Common myeloid progenitor, CD34-positive (primary cell): ENCODE data around the gene NSDHL.
A peak's percentile ranks its signal among the peaks of the same experiment; 100 is the strongest.

Experiments
- CTCF ChIA-PET: fragments of 350-600 bp; sonication (Branson Sonifier 250); formaldehyde crosslinking; loops from one replicate; lab custom pipeline; 2021; ENCODE audit warnings: antibody characterized with exemption; lab: Charles Lee
- POLR2A ChIA-PET: fragments of 350-600 bp; sonication (Branson Sonifier 250); formaldehyde crosslinking; loops from one replicate; lab custom pipeline; 2021; ENCODE audit warnings: antibody characterized with exemption; lab: Charles Lee
- DNase-seq, 3 donors: peaks; one replicate each; pipeline versions ENCODE4 v3.0.0 to v3.0.0-alpha.2; 2013
- H3K27ac ChIP-seq, 2 experiments: 1 replicate in 1 of 2; 2 replicates in 1 of 2; pipeline ENCODE4 v1.7.0; 2013; ENCODE audit warnings: inconsistent platforms in 2 of 2, low read length in 2 of 2, mild to moderate bottlenecking in 2 of 2, low read depth in 1 of 2, moderate library complexity in 1 of 2; ENCODE audit not compliant: severe bottlenecking in 2 of 2, insufficient read depth in 1 of 2, poor library complexity in 1 of 2
- H3K27me3 ChIP-seq, 5 experiments: replicated peaks in 2 of 5; 1 replicate in 3 of 5; 2 replicates in 2 of 5; pipeline versions ENCODE4 v1.6.1 to v1.7.0; 2013; ENCODE audit warnings: low read length in 4 of 5, mild to moderate bottlenecking in 2 of 5, moderate library complexity in 2 of 5, inconsistent platforms in 1 of 5; ENCODE audit not compliant: insufficient read depth in 5 of 5, control insufficient read depth in 4 of 5
- H3K36me3 ChIP-seq, 4 experiments: 1 replicate in 2 of 4; 2 replicates in 2 of 4; pipeline versions ENCODE4 v1.6.1 to v1.7.0; 2013; ENCODE audit warnings: low read length in 3 of 4, control low read depth in 1 of 4, mild to moderate bottlenecking in 1 of 4; ENCODE audit not compliant: control insufficient read depth in 4 of 4, insufficient read depth in 4 of 4
- H3K4me1 ChIP-seq, 4 experiments: 1 replicate in 3 of 4; 2 replicates in 1 of 4; pipeline versions ENCODE4 v1.6.1 to v1.7.1; 2013; ENCODE audit warnings: low read length in 3 of 4, mild to moderate bottlenecking in 3 of 4, control low read depth in 1 of 4, inconsistent platforms in 1 of 4, moderate library complexity in 1 of 4; ENCODE audit not compliant: control insufficient read depth in 4 of 4, insufficient read depth in 4 of 4; ENCODE audit errors: control extremely low read depth in 1 of 4
- H3K4me3 ChIP-seq, 7 experiments: 1 replicate in 4 of 7; 2 replicates in 3 of 7; pipeline versions ENCODE4 v1.5.1 to v1.7.0; 2013; ENCODE audit warnings: mild to moderate bottlenecking in 7 of 7, low read length in 6 of 7, moderate library complexity in 6 of 7, inconsistent platforms in 2 of 7, low read depth in 2 of 7, control low read depth in 1 of 7; ENCODE audit not compliant: insufficient read depth in 4 of 7, control insufficient read depth in 1 of 7; ENCODE audit errors: extremely low read depth in 1 of 7
- H3K9me3 ChIP-seq, 5 experiments: 1 replicate in 4 of 5; 2 replicates in 1 of 5; pipeline versions ENCODE4 v1.6.1 to v1.7.1; 2013; ENCODE audit warnings: low read length in 4 of 5, mild to moderate bottlenecking in 2 of 5, inconsistent platforms in 1 of 5, low read depth in 1 of 5, moderate library complexity in 1 of 5; ENCODE audit not compliant: control insufficient read depth in 4 of 5, insufficient read depth in 2 of 5; ENCODE audit errors: control extremely low read depth in 1 of 5
- WGBS: methylation state at CpG from one replicate; pipeline ENCODE4 v1.1.5; 2013; ENCODE audit not compliant: insufficient coverage; 5-methylcytosine and 5-hydroxymethylcytosine counted together

NSDHL gene

GRCh38 chrX:152814048-152814447, 16.8 kb upstream of the NSDHL start:
- H3K36me3 ChIP-seq: no peaks in the 10 kb centered on the region
- DNase-seq: no peak
- H3K9me3 ChIP-seq: no peaks in the 10 kb centered on the region
- H3K27me3 ChIP-seq: peaks cover 0 to 4% (median 0%) of the 10 kb centered on the region in 5 experiments
- 61% methylated on average over 5 of the region's 5 CpGs for WGBS
- no peak overlapping the region for H3K4me3 ChIP-seq
- no peak overlapping the region for H3K27ac ChIP-seq
- POLR2A ChIA-PET: interaction anchor here (0.7 kb wide), 1 partner anchor 11 kb away, joined by 3 read pairs; no protein-coding TSS in a partner anchor
- peaks cover 0 to 2% (median 0%) of the 10 kb centered on the region in 4 experiments for H3K4me1 ChIP-seq
- CTCF ChIA-PET: interaction anchor here (0.9 to 1.3 kb wide), 3 partner anchors 9 to 1062 kb away, joined by 3 to 5 read pairs (median 3); no protein-coding TSS in a partner anchor

- Histone ChIP-seq H3K27me3 (no peaks in the 10 kb centered on the region), H3K36me3 (no peaks in the 10 kb centered on the region), H3K4me3 (no peak overlapping the region), H3K27ac (no peak overlapping the region), H3K4me1 (peaks cover 0 to 2% (median 0%) of the 10 kb centered on the region in 4 experiments), H3K9me3 (no peaks in the 10 kb centered on the region)
- WGBS: 37% methylated on average over 5 of the region's 6 CpGs
- DNase-seq: peak in 2 of 3 donors; percentile 35 to 38
- POLR2A ChIA-PET: no interaction called here
- CTCF ChIA-PET: interaction anchor here (1.2 to 1.5 kb wide), 3 partner anchors 14 to 1066 kb away, joined by 3 to 4 read pairs (median 3); partner anchors contain the start of genes CETN2 and NSDHL
These were observed 13.6 kb upstream of the NSDHL start for GRCh38 chrX:152817078-152817764.

- Histone ChIP-seq H3K9me3 (no peaks in the 10 kb centered on the region), H3K27me3 (peaks cover 0 to 9% (median 0%) of the 10 kb centered on the region in 5 experiments), H3K27ac (no peak overlapping the region), H3K4me1 (peaks cover 0 to 2% (median 0%) of the 10 kb centered on the region in 4 experiments), H3K36me3 (no peaks in the 10 kb centered on the region), H3K4me3 (no peak overlapping the region)
- ChIA-PET CTCF (interaction anchor here (1.4 to 1.5 kb wide), 2 partner anchors 13 to 1067 kb away, joined by 3 to 4 read pairs; partner anchors contain the start of genes CETN2 and NSDHL), POLR2A (no interaction called here)
- 90% methylated on average over 5 of the region's 5 CpGs for WGBS
- DNase-seq: no peak
These were observed 12.5 kb upstream of the NSDHL start for GRCh38 chrX:152818356-152818755.

GRCh38 chrX:152819266-152819665, 11.6 kb upstream of the NSDHL start:
- Histone ChIP-seq H3K4me1 (peaks cover 0 to 2% (median 0%) of the 10 kb centered on the region in 4 experiments), H3K36me3 (no peaks in the 10 kb centered on the region), H3K27ac (no peak overlapping the region), H3K27me3 (peaks cover 0 to 18% (median under 1%) of the 10 kb centered on the region in 5 experiments), H3K9me3 (no peaks in the 10 kb centered on the region), H3K4me3 (no peak overlapping the region)
- DNase-seq: no peak
- POLR2A ChIA-PET: no interaction called here
- CTCF ChIA-PET: interaction anchor here (1.0 to 1.4 kb wide), 3 partner anchors 10 to 106 kb away, joined by 3 to 4 read pairs (median 3); no protein-coding TSS in a partner anchor
- 84% methylated on average over 2 of the region's 2 CpGs for WGBS

GRCh38 chrX:152819732-152820131, 11.1 kb upstream of the NSDHL start:
- POLR2A ChIA-PET: no interaction called here
- peaks cover 0 to 23% (median 3%) of the 10 kb centered on the region in 5 experiments for H3K27me3 ChIP-seq

GRCh38 chrX:152821145-152821765, 9.6 kb upstream of the NSDHL start:
- 56% methylated on average over 3 of the region's 3 CpGs for WGBS

More at GRCh38 chrX:152819732-152820131, 11.1 kb upstream of the NSDHL start:
- Histone ChIP-seq H3K36me3 (no peaks in the 10 kb centered on the region), H3K27ac (no peak overlapping the region), H3K4me1 (no peaks in the 10 kb centered on the region), H3K9me3 (no peaks in the 10 kb centered on the region), H3K4me3 (no peak overlapping the region)
- WGBS: 78% methylated on average over 7 of the region's 7 CpGs
- no peak for DNase-seq
- CTCF ChIA-PET: interaction anchor here (1.0 to 1.4 kb wide), 3 partner anchors 9 to 106 kb away, joined by 3 to 4 read pairs (median 3); no protein-coding TSS in a partner anchor

More at GRCh38 chrX:152821145-152821765, 9.6 kb upstream of the NSDHL start:
- DNase-seq: peak; percentile 12 to 45 (median 37)
- ChIA-PET CTCF (interaction anchor here (0.7 to 1.7 kb wide), 7 partner anchors 9 to 107 kb away, joined by 3 to 6 read pairs (median 3); partner anchors contain the start of genes CETN2 and NSDHL), POLR2A (no interaction called here)
- no peaks in the 10 kb centered on the region for H3K36me3 ChIP-seq
- H3K9me3 ChIP-seq: no peaks in the 10 kb centered on the region
- H3K27me3 ChIP-seq: peaks cover 0 to 23% (median 3%) of the 10 kb centered on the region in 5 experiments
- H3K4me3 ChIP-seq: no peak overlapping the region
- H3K4me1 ChIP-seq: no peaks in the 10 kb centered on the region
- H3K27ac ChIP-seq: no peak overlapping the region
